ENCODE measurements around the gene AK3.
"Not testable (repeated sequence)": the region's sequence is repeated elsewhere in the genome, so short reads cannot be mapped to it uniquely, and the experiment has no call there.

AK3 gene

GRCh38 chr9:4666042-4666699 lies 74.8 kb downstream of the AK3 start, which contains the start of gene SPATA6L:
SPATA6L (minus strand) TSS chr9:4666480; CDS start chr9:4666250, 230 bp downstream.
- DNase-seq (ENCODE audit: low read depth, low spot score): peak; percentile 72

GRCh38 chr9:4665357-4665756 lies 75.6 kb downstream of the AK3 start:
- no peak for DNase-seq (ENCODE audit: low read depth, low spot score)

- DNase-seq (ENCODE audit: low read depth, low spot score): no peak
These were observed 77.0 kb downstream of the AK3 start for GRCh38 chr9:4663956-4664355.

GRCh38 chr9:4662989-4663792 lies 77.8 kb downstream of the AK3 start:
- peak; percentile 16 for DNase-seq (ENCODE audit: low read depth, low spot score)

- DNase-seq (ENCODE audit: low read depth, low spot score): peak; percentile 92
These were observed 78.7 kb downstream of the AK3 start, which contains the start of gene PLPP6 for GRCh38 chr9:4662108-4662988. PLPP6 (plus strand) TSS chr9:4662294; CDS start chr9:4662376, 82 bp downstream.

- peak; percentile 73 for DNase-seq (ENCODE audit: low read depth, low spot score)
These were observed 79.4 kb downstream of the AK3 start for GRCh38 chr9:4661611-4662010.

- peak; percentile 30 for DNase-seq (ENCODE audit: low read depth, low spot score)
These were observed 79.8 kb downstream of the AK3 start for GRCh38 chr9:4661165-4661564.

GRCh38 chr9:4660665-4661064 lies 80.3 kb downstream of the AK3 start:
- DNase-seq (ENCODE audit: low read depth, low spot score): not testable (repeated sequence)
